Mesendoderm (in vitro differentiated cells): Measurements from ENCODE around the gene NXN.
A peak's percentile ranks its signal among the peaks of the same experiment; 100 is the strongest.
"Not testable (repeated sequence)": the region's sequence is repeated elsewhere in the genome, so short reads cannot be mapped to it uniquely, and the experiment has no call there.

Experiments used
- DNase-seq: peaks from one replicate; pipeline ENCODE4 v3.0.0; 2013
- H2AK5ac ChIP-seq: 2 replicates; pipeline ENCODE4 v1.6.1; 2013; ENCODE audit warnings: low read length, inconsistent platforms
- H2BK120ac ChIP-seq: 2 replicates; pipeline ENCODE4 v1.6.1; 2013; ENCODE audit warnings: low read depth, mild to moderate bottlenecking, low read length, moderate library complexity, mixed read lengths
- H2BK15ac ChIP-seq: replicated peaks from 2 replicates; pipeline ENCODE4 v1.6.1; 2013; ENCODE audit warnings: low read depth, mild to moderate bottlenecking, moderate library complexity
- H2BK5ac ChIP-seq: 2 replicates; pipeline ENCODE4 v1.6.1; 2013; ENCODE audit warnings: low read length, inconsistent platforms
- H3K18ac ChIP-seq: 2 replicates; pipeline ENCODE4 v1.6.1; 2013; ENCODE audit warnings: mild to moderate bottlenecking, low read length, mixed read lengths
- H3K23ac ChIP-seq: one replicate; pipeline ENCODE4 v1.6.1; 2013; ENCODE audit warnings: low read length
- H3K27ac ChIP-seq: 2 replicates; pipeline ENCODE4 v1.5.1; 2013; ENCODE audit warnings: low read depth, mild to moderate bottlenecking, inconsistent platforms, low read length, moderate library complexity
- H3K27me3 ChIP-seq: 2 replicates; pipeline ENCODE4 v1.6.1; 2013; ENCODE audit warnings: low read length, control low read depth, mild to moderate bottlenecking, inconsistent platforms; ENCODE audit not compliant: insufficient read depth, poor library complexity
- H3K36me3 ChIP-seq: 2 replicates; pipeline ENCODE4 v1.6.1; 2013; ENCODE audit warnings: low read length, inconsistent platforms; ENCODE audit not compliant: control insufficient read depth, insufficient read depth
- H3K4ac ChIP-seq: one replicate; pipeline ENCODE4 v1.6.1; 2013; ENCODE audit warnings: low read depth, mild to moderate bottlenecking, low read length, moderate library complexity
- H3K4me1 ChIP-seq: 2 replicates; pipeline ENCODE4 v1.6.1; 2013; ENCODE audit warnings: low read depth, low read length, inconsistent platforms; ENCODE audit not compliant: control insufficient read depth
- H3K4me2 ChIP-seq: 2 replicates; pipeline ENCODE4 v1.6.1; 2013; ENCODE audit warnings: low read length
- H3K4me3 ChIP-seq: 2 replicates; pipeline ENCODE4 v1.5.1; 2013; ENCODE audit warnings: mild to moderate bottlenecking, low read length
- H3K56ac ChIP-seq: one replicate; pipeline ENCODE4 v1.6.1; 2013; ENCODE audit warnings: low read length
- H3K79me1 ChIP-seq: 2 replicates; pipeline ENCODE4 v1.6.1; 2013; ENCODE audit warnings: low read length, inconsistent platforms
- H3K79me2 ChIP-seq: 2 replicates; pipeline ENCODE4 v1.6.1; 2013; ENCODE audit warnings: mild to moderate bottlenecking, low read length; ENCODE audit not compliant: control insufficient read depth, insufficient read depth
- H3K9ac ChIP-seq: 2 replicates; pipeline ENCODE4 v1.6.1; 2013; ENCODE audit warnings: low read length, inconsistent platforms
- H4K5ac ChIP-seq: one replicate; pipeline ENCODE4 v1.6.1; 2013; ENCODE audit warnings: low read length
- H4K8ac ChIP-seq: one replicate; pipeline ENCODE4 v1.6.1; 2013; ENCODE audit warnings: low read depth, mild to moderate bottlenecking, control low read depth, low read length, moderate library complexity
- WGBS: extraction: QIAGEN DNeasy Blood & Tissue Kit; methylation state at CpG from one replicate; pipeline ENCODE4 v1.1.7; 2013; ENCODE audit warnings: low lambda C conversion rate, missing lambda C conversion rate; ENCODE audit not compliant: insufficient coverage; ENCODE audit errors: extremely low coverage; 5-methylcytosine and 5-hydroxymethylcytosine counted together

The NXN gene

GRCh38 chr17:953767-954166 is 25.8 kb downstream of the NXN start:
- WGBS: no CpG with 5 or more reads among the region's 16 CpGs
- Histone ChIP-seq H3K4me2 (no peak overlapping the region), H3K27me3 (no peaks in the 10 kb centered on the region), H4K8ac (no peak overlapping the region), H2BK15ac (no peak overlapping the region), H3K79me2 (peaks cover 59% of the 10 kb centered on the region), H2AK5ac (no peak overlapping the region), H2BK120ac (no peak overlapping the region), H3K56ac (no peak overlapping the region), H3K79me1 (peaks cover 16% of the 10 kb centered on the region), H3K9ac (no peak overlapping the region), H3K4ac (no peak overlapping the region), H3K27ac (no peak overlapping the region), H3K18ac (no peak overlapping the region), H3K4me1 (peaks cover 10% of the 10 kb centered on the region), H3K23ac (no peak overlapping the region), H4K5ac (no peak overlapping the region), H3K36me3 (peaks cover 3% of the 10 kb centered on the region), H2BK5ac (no peak overlapping the region), H3K4me3 (no peak overlapping the region)
- DNase-seq: no peak

GRCh38 chr17:952592-952991 is 27.0 kb downstream of the NXN start:
- H3K27ac ChIP-seq, H2BK15ac ChIP-seq, H3K4me2 ChIP-seq, H3K23ac ChIP-seq, H3K9ac ChIP-seq, H3K56ac ChIP-seq, H4K8ac ChIP-seq, DNase-seq, H2AK5ac ChIP-seq, H3K4me1 ChIP-seq, H3K4ac ChIP-seq, H2BK120ac ChIP-seq, H4K5ac ChIP-seq, H3K27me3 ChIP-seq, H3K36me3 ChIP-seq, H3K18ac ChIP-seq, H3K4me3 ChIP-seq, H2BK5ac ChIP-seq: not testable (repeated sequence)
- peaks cover 54% of the 10 kb centered on the region for H3K79me2 ChIP-seq
- peaks cover 12% of the 10 kb centered on the region for H3K79me1 ChIP-seq
- WGBS: no CpG with 5 or more reads among the region's 18 CpGs

- Histone ChIP-seq H2BK120ac (peak overlapping the region; percentile 33), H2BK5ac (peak overlapping the region; percentile 92), H3K18ac (peak overlapping the region; percentile 72), H3K36me3 (peaks cover 3% of the 10 kb centered on the region), H3K4me3 (no peak overlapping the region), H3K27ac (peak overlapping the region; percentile 98), H3K4me2 (peak overlapping the region; percentile 16), H3K79me2 (peaks cover 51% of the 10 kb centered on the region), H3K56ac (peak overlapping the region; percentile 92), H3K4me1 (peaks cover 10% of the 10 kb centered on the region), H4K8ac (no peak overlapping the region), H2AK5ac (no peak overlapping the region), H2BK15ac (no peak overlapping the region), H3K79me1 (peaks cover 13% of the 10 kb centered on the region), H3K4ac (peak overlapping the region; percentile 63), H3K9ac (peak overlapping the region; percentile 64), H3K27me3 (no peaks in the 10 kb centered on the region), H4K5ac (no peak overlapping the region), H3K23ac (no peak overlapping the region)
- no CpG with 5 or more reads among the region's 27 CpGs for WGBS
- DNase-seq: peak; percentile 96
These were observed 28.0 kb downstream of the NXN start for GRCh38 chr17:951325-952132.

- Histone ChIP-seq H3K4me2 (no peak overlapping the region), H3K27me3 (no peaks in the 10 kb centered on the region), H3K4ac (peak overlapping the region; percentile 40), H2BK5ac (peak overlapping the region; percentile 99), H3K4me3 (no peak overlapping the region), H4K5ac (no peak overlapping the region), H3K56ac (peak overlapping the region; percentile 82), H3K79me1 (peaks cover 9% of the 10 kb centered on the region), H2BK120ac (no peak overlapping the region), H3K4me1 (peaks cover 13% of the 10 kb centered on the region), H4K8ac (no peak overlapping the region), H3K23ac (peak overlapping the region; percentile 66), H3K79me2 (peaks cover 53% of the 10 kb centered on the region), H2BK15ac (no peak overlapping the region), H3K27ac (peak overlapping the region; percentile 21), H3K9ac (peak overlapping the region; percentile 63), H3K36me3 (no peaks in the 10 kb centered on the region), H3K18ac (peak overlapping the region; percentile 13), H2AK5ac (peak overlapping the region; percentile 91)
- WGBS: no CpG with 5 or more reads among the region's 12 CpGs
- DNase-seq: peak; percentile 95
These were observed 29.8 kb downstream of the NXN start for GRCh38 chr17:949623-950303.

GRCh38 chr17:948284-948852 is 31.2 kb downstream of the NXN start:
- Histone ChIP-seq H4K5ac (no peak overlapping the region), H3K4ac (no peak overlapping the region), H3K36me3 (no peaks in the 10 kb centered on the region), H2AK5ac (no peak overlapping the region), H3K4me3 (no peak overlapping the region), H3K56ac (no peak overlapping the region), H3K79me1 (peaks cover 7% of the 10 kb centered on the region), H2BK120ac (no peak overlapping the region), H3K4me2 (no peak overlapping the region), H3K27ac (peak overlapping the region; percentile 28), H3K27me3 (no peaks in the 10 kb centered on the region), H4K8ac (no peak overlapping the region), H3K9ac (no peak overlapping the region), H3K79me2 (peaks cover 49% of the 10 kb centered on the region), H3K23ac (no peak overlapping the region), H2BK5ac (no peak overlapping the region), H2BK15ac (no peak overlapping the region), H3K4me1 (peaks cover 13% of the 10 kb centered on the region), H3K18ac (peak overlapping the region; percentile 39)
- DNase-seq: peak; percentile 71
- WGBS: no CpG with 5 or more reads among the region's 25 CpGs
